Hematopoietic multipotent progenitor cell treated with erythropoietin and hydrocortisone succinate and interleukin-3 and kit ligand, for 17 days (in vitro differentiated cells): ENCODE data around the gene JPT2.

Experiments used
- DNase-seq: peaks from one replicate; pipeline ENCODE4 v3.0.0-alpha.2; 2015; ENCODE audit warnings: low spot score

Gene JPT2

DNA sequence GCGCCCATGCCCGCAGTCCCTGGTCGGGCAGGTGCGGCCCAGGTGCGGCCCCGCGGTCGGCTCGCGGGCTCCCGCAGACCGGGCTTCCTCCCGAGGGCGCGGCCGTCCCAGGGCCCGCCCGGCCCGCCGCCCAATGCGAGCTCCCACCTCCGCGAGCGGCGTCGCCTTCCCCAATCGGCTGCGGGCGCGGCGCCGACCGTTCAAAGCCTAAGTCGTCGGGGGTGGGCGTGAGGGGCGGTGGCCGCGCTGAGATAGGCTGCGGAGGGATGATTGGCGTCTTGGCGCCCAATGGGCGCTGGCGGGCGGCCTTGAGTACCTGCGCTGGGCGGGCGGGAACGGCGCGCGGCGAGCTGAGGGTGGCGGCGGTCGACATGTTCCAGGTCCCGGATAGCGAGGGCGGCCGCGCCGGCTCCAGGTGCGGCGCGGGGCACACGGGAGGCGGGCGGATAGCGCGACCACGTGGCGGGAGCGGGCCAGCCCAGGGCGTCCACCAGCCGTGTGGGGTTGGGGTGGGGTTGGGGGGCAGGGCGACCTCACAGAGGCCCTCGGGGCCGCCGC is at the start of gene JPT2:
Gene JPT2 (plus strand): TSS at position 338 of the 558 bp plus-strand sequence. CDS start 34 bp downstream, at position 372.
- DNase-seq, result peak; percentile 91

DNA sequence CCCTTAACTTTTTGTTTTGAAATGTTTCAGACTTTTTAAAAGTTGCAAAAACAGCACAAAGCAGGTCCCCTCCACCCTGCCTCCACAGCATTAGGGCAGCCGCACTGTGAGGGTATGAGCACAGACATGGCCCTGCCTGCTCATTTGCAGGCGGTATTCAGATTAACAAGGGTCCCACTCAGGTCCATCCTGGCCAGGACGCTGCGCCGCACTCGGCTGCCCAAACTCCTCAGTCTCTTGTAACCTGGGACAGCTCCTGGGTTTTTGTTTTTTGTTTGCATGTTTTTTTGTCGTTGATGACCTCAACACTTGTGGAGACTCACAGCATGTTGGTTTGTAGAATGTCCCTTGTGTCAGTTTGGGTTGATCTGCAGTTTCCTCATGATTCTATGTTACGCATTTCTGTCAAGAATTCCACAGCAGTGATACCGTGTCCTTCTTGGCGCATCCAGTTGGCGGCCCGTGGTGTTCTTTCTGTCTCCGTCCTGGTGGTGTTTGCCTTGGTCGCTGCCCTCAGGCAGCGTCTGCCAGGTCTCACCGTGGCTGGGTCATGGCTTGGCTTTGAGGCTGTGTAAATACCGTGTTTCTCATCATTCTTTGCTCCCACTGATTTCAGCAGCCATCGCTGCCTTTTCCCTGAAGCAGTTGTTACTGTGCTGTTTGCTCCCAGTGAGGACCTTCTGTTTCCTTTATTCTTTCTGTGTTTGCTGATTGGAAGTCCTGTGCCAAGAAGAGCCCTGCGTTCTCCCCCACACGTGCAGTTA is 47.4 kb upstream of the JPT2 start:
- DNase-seq, result no peak

- DNase-seq, result no peak
These were observed 46.8 kb upstream of the JPT2 start for GRCh38 chr16:1631230-1631629.

- DNase-seq, result no peak
These were observed 46.0 kb upstream of the JPT2 start for GRCh38 chr16:1631931-1632637.

GRCh38 chr16:1632638-1632970 is 45.5 kb upstream of the JPT2 start:
- no peak for DNase-seq

DNA sequence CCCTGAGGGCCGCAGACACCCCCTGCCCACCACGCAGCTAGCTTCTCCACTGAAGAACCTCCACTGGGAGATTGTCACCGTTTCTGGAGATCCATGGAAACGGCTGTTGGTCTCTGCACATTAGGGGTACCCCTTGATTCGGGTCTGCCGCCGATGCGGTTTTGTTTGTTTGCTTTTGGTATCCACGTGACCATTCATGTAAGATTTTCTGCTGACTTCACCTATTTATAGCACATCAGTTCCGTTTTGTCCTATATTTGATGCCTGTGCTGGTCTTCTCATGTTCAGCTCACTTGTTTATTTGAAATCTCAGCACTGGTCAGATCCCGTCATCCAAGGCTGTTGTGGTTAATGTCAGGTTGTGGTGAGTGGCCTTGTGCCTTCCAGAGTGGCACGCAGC is 44.8 kb upstream of the JPT2 start:
- DNase-seq, result no peak

DNA sequence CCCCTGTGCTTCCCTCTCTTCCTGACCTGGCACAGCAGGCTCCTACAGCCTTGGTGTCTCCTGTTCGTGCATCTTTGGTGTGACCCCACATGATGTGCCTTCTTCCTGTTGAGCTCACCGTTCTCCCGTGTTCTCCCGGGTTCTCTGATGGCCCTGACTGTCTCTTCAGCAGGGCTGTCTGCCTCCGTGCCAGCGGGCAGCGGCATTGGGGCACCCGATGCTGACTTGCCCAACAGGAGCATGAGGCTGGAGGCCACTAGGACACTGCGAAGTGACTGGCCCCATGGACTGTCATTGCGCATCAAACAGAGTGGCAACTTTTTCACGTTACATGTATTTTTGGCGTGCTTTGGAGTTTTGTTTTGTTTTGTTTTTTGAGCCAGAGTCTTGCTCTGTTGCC is 43.5 kb upstream of the JPT2 start:
- DNase-seq, result no peak

GRCh38 chr16:1635070-1635469 is 43.0 kb upstream of the JPT2 start:
- no peak for DNase-seq

DNA sequence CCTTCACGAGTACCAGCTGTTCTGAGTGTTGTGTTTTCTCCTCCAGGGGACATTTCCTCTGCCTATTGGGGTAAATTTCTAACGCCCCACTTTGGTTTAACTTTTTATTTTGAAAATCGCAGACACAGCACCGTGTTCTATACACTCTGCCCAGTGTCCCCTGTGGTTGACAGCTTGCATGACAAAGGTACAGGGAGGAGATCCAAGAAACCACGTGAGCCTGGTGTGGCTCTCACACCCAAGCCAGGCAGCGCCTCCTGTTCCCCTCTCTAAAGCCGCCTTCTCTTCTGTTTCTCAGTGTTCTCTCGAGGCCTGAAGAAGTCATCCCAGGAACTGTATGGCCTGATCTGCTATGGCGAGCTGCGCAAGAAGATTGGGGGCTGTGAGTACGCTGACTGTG is 40.6 kb upstream of the JPT2 start:
- DNase-seq, result no peak

DNA sequence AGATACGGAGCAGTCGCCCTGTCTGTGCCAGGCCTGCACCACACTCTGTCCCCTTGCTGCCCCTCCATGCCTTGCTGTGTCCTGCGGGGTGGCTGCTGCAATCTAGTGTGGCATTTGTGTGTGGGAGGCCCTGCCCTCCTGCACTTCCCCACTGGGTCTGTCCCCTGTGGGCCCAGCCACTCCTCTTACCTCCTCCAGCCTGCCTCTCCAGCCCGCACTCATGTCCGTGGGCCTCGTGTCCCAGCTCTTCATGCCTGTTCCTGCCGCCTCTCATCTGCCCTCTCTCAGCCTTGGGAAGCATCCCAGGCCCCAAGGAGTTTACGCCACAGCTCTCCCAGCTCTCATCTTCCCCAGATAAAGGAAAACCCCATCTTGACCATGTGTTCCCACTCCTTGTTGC is 39.3 kb upstream of the JPT2 start:
- DNase-seq, result no peak

- no peak for DNase-seq
These were observed 38.8 kb upstream of the JPT2 start for GRCh38 chr16:1639282-1639681.

DNA sequence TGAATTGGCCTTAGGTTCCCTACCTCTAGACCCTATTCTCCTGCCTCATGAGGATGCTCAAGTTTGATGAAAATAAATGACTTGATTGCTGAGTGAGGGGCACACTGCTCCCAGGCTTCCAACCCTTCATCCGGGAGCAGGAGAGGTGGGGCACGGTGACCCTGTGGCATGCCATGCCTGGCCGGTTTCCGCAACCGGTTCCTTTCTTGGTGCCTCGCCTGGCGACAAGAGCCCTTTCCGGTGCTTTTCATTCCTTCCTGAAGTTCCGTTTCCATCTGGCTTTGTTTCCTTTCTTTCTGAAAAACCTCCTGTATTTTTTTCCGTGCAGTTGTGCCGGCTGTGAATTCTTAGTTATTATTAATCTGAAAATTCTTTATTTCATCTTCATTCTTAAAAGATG is 38.2 kb upstream of the JPT2 start:
- DNase-seq, result no peak

DNA sequence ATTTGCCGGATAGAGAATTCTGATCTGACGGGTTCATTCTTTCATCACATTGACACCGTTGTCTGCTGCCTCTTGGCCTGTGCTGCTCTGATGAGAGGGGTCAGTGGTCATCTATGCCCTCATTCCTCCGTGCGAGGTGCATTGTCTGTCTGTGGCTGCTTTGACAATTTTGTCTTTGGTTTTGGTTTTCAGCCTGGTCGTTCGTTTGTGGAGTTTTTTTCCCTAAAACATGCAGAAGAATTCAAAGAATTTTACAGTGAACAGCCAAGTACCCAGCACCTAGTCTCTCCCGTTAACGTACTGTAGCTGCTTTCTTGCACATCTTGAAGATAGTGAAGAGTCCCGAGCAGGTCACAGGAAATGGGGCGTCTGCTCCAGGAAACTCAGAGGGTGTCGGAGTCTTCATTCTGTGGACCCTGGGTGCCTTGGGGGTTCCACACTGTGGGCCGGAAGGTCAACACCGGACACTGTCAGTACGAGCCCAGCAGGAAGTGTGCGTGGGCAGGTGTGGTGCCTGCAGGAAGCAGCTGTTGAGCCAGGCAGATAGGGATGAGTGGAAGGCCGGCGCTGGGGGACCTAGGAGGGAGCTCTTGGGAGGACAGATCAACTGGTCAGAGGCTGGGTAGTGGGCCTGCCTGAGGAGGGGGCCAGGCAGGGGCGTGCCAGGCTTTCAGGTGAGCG is 37.7 kb upstream of the JPT2 start:
- DNase-seq, result no peak

GRCh38 chr16:1641261-1641660 is 36.8 kb upstream of the JPT2 start:
- DNase-seq, result no peak

- DNase-seq, result no peak
These were observed 35.9 kb upstream of the JPT2 start for GRCh38 chr16:1642148-1642547.

- DNase-seq, result no peak
These were observed 35.3 kb upstream of the JPT2 start for GRCh38 chr16:1642753-1643152.

GRCh38 chr16:1643521-1643920 is 34.6 kb upstream of the JPT2 start:
- DNase-seq, result no peak

GRCh38 chr16:1645914-1646525 is 32.1 kb upstream of the JPT2 start:
- peak; percentile 89 for DNase-seq

GRCh38 chr16:1647856-1648255 is 30.2 kb upstream of the JPT2 start:
- no peak for DNase-seq

DNA sequence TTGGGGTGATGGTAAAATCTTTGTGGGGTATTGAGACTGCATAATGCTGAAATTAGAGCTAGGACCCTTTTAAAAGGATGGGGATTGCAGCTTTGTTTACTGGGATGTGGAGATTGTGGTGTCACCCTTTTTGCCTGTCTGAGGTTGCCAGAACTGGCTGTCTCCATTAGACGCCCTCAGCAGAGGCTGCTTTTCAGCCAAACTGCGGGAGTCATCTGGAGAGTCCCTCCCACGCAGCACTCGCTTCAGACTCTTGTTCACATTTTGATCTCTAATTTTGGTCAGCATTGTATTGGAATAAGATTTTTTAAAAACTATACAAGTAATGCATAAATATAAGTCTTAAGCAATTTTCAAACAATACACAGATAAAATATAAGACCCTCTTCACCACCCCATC is 27.9 kb upstream of the JPT2 start:
- no peak for DNase-seq

DNA sequence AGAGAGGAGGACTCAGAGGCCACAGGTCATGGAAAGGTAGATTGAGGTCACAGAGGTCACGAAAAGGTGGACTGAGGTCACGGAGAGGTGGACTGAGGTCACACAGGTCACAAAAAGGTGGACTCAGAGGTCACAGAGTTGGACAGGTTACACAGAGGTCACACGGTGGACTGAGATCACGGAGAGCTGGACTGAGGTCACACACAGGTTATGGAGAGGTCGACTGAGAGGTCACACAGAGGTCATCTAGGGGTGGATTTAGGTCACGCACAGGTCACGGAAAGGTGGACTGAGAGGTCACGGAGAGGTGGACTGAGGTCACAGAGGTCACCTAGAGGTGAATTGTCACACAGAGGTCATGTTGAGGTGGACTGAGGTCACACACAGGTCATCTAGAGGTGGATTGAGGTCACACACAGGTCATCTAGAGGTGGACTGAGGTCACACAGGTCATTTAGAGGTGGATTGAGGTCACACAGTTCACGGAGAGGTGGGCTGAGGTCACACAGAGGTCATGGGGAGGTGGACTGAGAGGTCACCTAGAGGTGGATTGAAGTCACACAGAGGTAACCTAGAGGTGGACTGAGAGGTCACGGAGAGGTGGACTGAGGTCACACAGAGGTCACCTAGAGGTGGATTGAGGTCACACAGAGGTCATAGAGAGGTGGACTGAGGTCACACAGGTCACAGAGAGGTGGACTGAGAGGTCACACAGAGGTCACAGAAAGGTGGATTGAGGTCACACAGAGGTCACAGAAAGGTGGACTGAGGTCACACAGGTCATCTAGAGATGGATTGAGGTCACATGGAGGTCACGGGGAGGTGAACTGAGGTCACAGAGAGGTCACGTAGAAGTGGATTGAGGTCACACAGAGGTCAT is 26.7 kb upstream of the JPT2 start:
- DNase-seq, result no peak

DNA sequence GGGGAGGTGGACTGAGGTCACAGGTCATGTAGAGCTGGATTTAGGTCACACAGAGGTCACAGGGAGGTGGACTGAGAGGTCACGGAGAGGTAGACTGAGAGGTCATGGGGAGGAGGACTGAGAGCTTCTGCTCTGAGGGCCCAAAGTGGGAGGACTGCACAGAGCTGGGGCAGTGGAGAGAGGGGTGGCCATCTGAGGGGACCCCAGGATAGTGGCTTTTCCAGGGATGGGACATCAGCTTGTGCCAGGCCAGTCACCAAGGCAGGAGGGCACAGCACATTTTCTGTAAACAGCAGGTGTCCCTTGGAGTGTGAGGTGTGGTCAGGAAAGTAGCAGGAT is 26.1 kb upstream of the JPT2 start:
- no peak for DNase-seq
